ENCODE data around the gene C1S. TPM values are rescaled to one million over a fixed set of nuclear protein-coding genes. Genes with fewer than 3 reads are reported as not detected.

C1S gene
- total and polyA plus RNA-seq, 8 donors, result 20.4 to 162 (median 41.8) TPM

GRCh38 chr12:7072554-7072953 is 12.0 kb downstream of the C1S start:
- no peak for FAIRE-seq

GRCh38 chr12:7073946-7074345 is 13.4 kb downstream of the C1S start:
- no peak for ATAC-seq
- no peak for DNase-seq
- FAIRE-seq, result no peak

More at GRCh38 chr12:7072554-7072953, 12.0 kb downstream of the C1S start:
- no peaks in the 10 kb centered on the region for H3K36me3 ChIP-seq
- ATAC-seq (no peak), DNase-seq (no peak)
- H3K27ac ChIP-seq, result no peak overlapping the region
- no peaks in the 10 kb centered on the region for H3K9me3 ChIP-seq
- TF ChIP-seq CTCF (IDR thresholded peaks at IDR 0.05), result no peak
- intact Hi-C loops (cut with DNase I), result no loop called here
- WGBS, 2 donors, result 77 to 81% methylated on average over 6 of the region's 6 CpGs
- H3K27me3 ChIP-seq, result no peaks in the 10 kb centered on the region
- H3K4me3 ChIP-seq, result no peak overlapping the region
- peaks cover 0 to 3% (median 0%) of the 10 kb centered on the region in 3 donors for H3K4me1 ChIP-seq

GRCh38 chr12:7075518-7075917 is 15.0 kb downstream of the C1S start:
- Histone ChIP-seq H3K27ac (no peak overlapping the region), H3K4me3 (no peak overlapping the region), H3K9me3 (no peaks in the 10 kb centered on the region), H3K36me3 (no peaks in the 10 kb centered on the region), H3K27me3 (no peaks in the 10 kb centered on the region), H3K4me1 (no peaks in the 10 kb centered on the region)
- WGBS, 2 donors, result 80 to 86% methylated on average over 3 of the region's 3 CpGs
- ATAC-seq (no peak), DNase-seq (no peak), FAIRE-seq (no peak)
- TF ChIP-seq CTCF (IDR thresholded peaks at IDR 0.05), result no peak
- intact Hi-C loops (cut with DNase I), result no loop called here

More at GRCh38 chr12:7073946-7074345, 13.4 kb downstream of the C1S start:
- H3K9me3 ChIP-seq, result no peaks in the 10 kb centered on the region
- no peak overlapping the region for H3K27ac ChIP-seq
- no peaks in the 10 kb centered on the region for H3K4me1 ChIP-seq
- H3K36me3 ChIP-seq, result no peaks in the 10 kb centered on the region
- H3K4me3 ChIP-seq, result no peak overlapping the region
- TF ChIP-seq CTCF (IDR thresholded peaks at IDR 0.05), result no peak
- intact Hi-C loops (cut with DNase I), result no loop called here
- 24 to 50% methylated on average over 1 of the region's 1 CpG for WGBS, 2 donors
- H3K27me3 ChIP-seq, result no peaks in the 10 kb centered on the region

GRCh38 chr12:7075939-7076338 is 15.4 kb downstream of the C1S start:
- no peak for ATAC-seq
- Histone ChIP-seq H3K9me3 (no peaks in the 10 kb centered on the region), H3K27ac (no peak overlapping the region), H3K27me3 (no peaks in the 10 kb centered on the region), H3K4me1 (no peaks in the 10 kb centered on the region), H3K36me3 (no peaks in the 10 kb centered on the region), H3K4me3 (no peak overlapping the region)
- DNase-seq, result no peak
- intact Hi-C loops (cut with DNase I), result no loop called here
- no peak for FAIRE-seq
- 46 to 58% methylated on average over 3 of the region's 3 CpGs for WGBS, 2 donors
- TF ChIP-seq CTCF (IDR thresholded peaks at IDR 0.05), result no peak

GRCh38 chr12:7076493-7076892 is 16.0 kb downstream of the C1S start:
- H3K27ac ChIP-seq, result no peak overlapping the region
- no peak overlapping the region for H3K4me3 ChIP-seq
- intact Hi-C loops (cut with DNase I), result no loop called here
- no peak for TF ChIP-seq CTCF (IDR thresholded peaks at IDR 0.05)
- H3K27me3 ChIP-seq, result no peaks in the 10 kb centered on the region
- DNase-seq (no peak), ATAC-seq (no peak), FAIRE-seq (no peak)
- 74 to 89% methylated on average over 4 of the region's 4 CpGs for whole genome bisulfite sequencing, 2 donors
- H3K9me3 ChIP-seq, result no peaks in the 10 kb centered on the region
- no peaks in the 10 kb centered on the region for H3K4me1 ChIP-seq
- H3K36me3 ChIP-seq, result no peaks in the 10 kb centered on the region
